BE2C (cell line): ENCODE results near the gene CPNE1.

ENCODE experiments used
- DNase-seq: peaks from one replicate; pipeline ENCODE4 v3.0.0-alpha.2; 2020
- H3K27me3 ChIP-seq: fragments of 250-450 bp; sonication (Bioruptor Pico); 2 replicates; pipeline ENCODE4 v1.5.1; 2020; ENCODE audit warnings: mild to moderate bottlenecking
- H3K36me3 ChIP-seq: fragments of 250-450 bp; sonication (Bioruptor Pico); 2 replicates; pipeline ENCODE4 v1.5.1; 2020; ENCODE audit warnings: mild to moderate bottlenecking
- H3K4me1 ChIP-seq: fragments of 250-450 bp; sonication (Bioruptor Pico); 2 replicates; pipeline ENCODE4 v1.5.1; 2020
- H3K4me3 ChIP-seq: 2 replicates; pipeline ENCODE4 v1.5.1; 2011; ENCODE audit warnings: low read depth, low read length
- H3K9me3 ChIP-seq: fragments of 250-450 bp; sonication (Bioruptor Pico); 2 replicates; pipeline ENCODE4 v1.5.1; 2020
- CTCF ChIP-seq: IDR thresholded peaks from 2 replicates; pipeline ENCODE4 v1.5.1; 2012; ENCODE audit warnings: mild to moderate bottlenecking, low read depth, low read length

Gene CPNE1

GRCh38 chr20:35586751-35587425 lies 77.8 kb downstream of the CPNE1 start:
- Histone ChIP-seq H3K4me1 (no peaks in the 10 kb centered on the region; the same call in 1 of the 2 replicates), H3K36me3 (no peaks in the 10 kb centered on the region), H3K9me3 (no peaks in the 10 kb centered on the region), H3K4me3 (no peak overlapping the region), H3K27me3 (no peaks in the 10 kb centered on the region)
- no peak for TF ChIP-seq CTCF
- no peak for DNase-seq

- H3K36me3 ChIP-seq, result no peaks in the 10 kb centered on the region
- no peak overlapping the region for H3K4me3 ChIP-seq
- TF ChIP-seq CTCF, result no peak
- DNase-seq, result no peak
- no peaks in the 10 kb centered on the region; the same call in 1 of the 2 replicates for H3K4me1 ChIP-seq
- no peaks in the 10 kb centered on the region for H3K27me3 ChIP-seq
- no peaks in the 10 kb centered on the region for H3K9me3 ChIP-seq
Observed at GRCh38 chr20:35583636-35584560, 80.8 kb downstream of the CPNE1 start.

- Histone ChIP-seq H3K9me3 (no peaks in the 10 kb centered on the region), H3K4me1 (no peaks in the 10 kb centered on the region; the same call in 1 of the 2 replicates), H3K4me3 (no peak overlapping the region), H3K27me3 (no peaks in the 10 kb centered on the region), H3K36me3 (no peaks in the 10 kb centered on the region)
- no peak for DNase-seq
- TF ChIP-seq CTCF, result no peak
Observed at GRCh38 chr20:35582741-35583404, 81.8 kb downstream of the CPNE1 start.

- H3K4me1 ChIP-seq, result no peaks in the 10 kb centered on the region; the same call in 1 of the 2 replicates
- DNase-seq, result no peak
- no peaks in the 10 kb centered on the region for H3K9me3 ChIP-seq
- no peaks in the 10 kb centered on the region for H3K27me3 ChIP-seq
- H3K36me3 ChIP-seq, result no peaks in the 10 kb centered on the region
- no peak for TF ChIP-seq CTCF
- H3K4me3 ChIP-seq, result no peak overlapping the region
Observed at GRCh38 chr20:35582131-35582530, 82.6 kb downstream of the CPNE1 start.

DNA sequence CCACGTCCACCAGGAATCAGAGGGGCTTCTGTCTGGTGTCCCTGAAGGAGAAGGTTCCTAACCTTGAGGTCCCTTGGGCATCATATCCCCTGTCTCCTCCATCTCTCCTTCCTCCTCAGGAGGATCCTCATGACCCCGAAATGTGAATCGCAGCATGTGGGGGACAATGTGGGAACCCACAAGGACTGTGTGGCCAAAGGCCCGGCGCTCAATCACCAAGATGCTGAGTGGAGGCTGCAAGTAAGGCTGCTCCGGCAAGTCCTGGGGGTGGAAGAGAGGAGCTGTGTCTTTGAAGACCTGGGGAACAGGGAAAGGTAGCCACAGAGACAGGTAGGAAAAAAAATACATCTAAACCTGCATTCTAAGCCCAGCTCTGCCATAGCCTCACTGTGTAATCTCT lies 85.5 kb downstream of the CPNE1 start:
- Histone ChIP-seq H3K4me1 (no peaks in the 10 kb centered on the region), H3K36me3 (no peaks in the 10 kb centered on the region), H3K9me3 (no peaks in the 10 kb centered on the region), H3K4me3 (no peak overlapping the region), H3K27me3 (no peaks in the 10 kb centered on the region)
- DNase-seq, result no peak
- TF ChIP-seq CTCF, result no peak
